K562 (cell line): ENCODE data around the gene DNAJB6. TPM values are rescaled to one million over a fixed set of nuclear protein-coding genes. Genes with fewer than 3 reads are reported as not detected.

Experiments
- CBX8 ChIP-seq: fragments of 200-600 bp; sonication (generic); IDR thresholded peaks from 2 replicates; pipeline ENCODE4 v1.6.1; 2012; ENCODE audit warnings: borderline replicate concordance, mixed run types, low read depth, mild to moderate bottlenecking, moderate library complexity, mixed read lengths, low read length, control low read depth, inconsistent platforms; ENCODE audit not compliant: poor library complexity, severe bottlenecking; ENCODE audit errors: extremely low read depth
- ESRRA ChIP-seq: fragments of 450-650 bp; IDR thresholded peaks from 2 replicates; pipeline ENCODE4 v1.6.1; 2014; ENCODE audit warnings: low read depth, mild to moderate bottlenecking, moderate library complexity, borderline replicate concordance
- HNRNPH1 ChIP-seq: fragments of 200-400 bp; formaldehyde crosslinking; optimal IDR thresholded peaks from 2 replicates; pipeline ENCODE3; 2017; ENCODE audit warnings: low read depth, mild to moderate bottlenecking, low read length, moderate library complexity
- KLF6 ChIP-seq: fragments of 250-450 bp; sonication (Bioruptor Pico); IDR thresholded peaks from 2 replicates; pipeline ENCODE4 v1.4.0; 2020; ENCODE audit warnings: mild to moderate bottlenecking, moderate library complexity, borderline replicate concordance
- MTA1 ChIP-seq: fragments of 450-650 bp; IDR thresholded peaks from 2 replicates; pipeline ENCODE4 v1.6.1; 2017; ENCODE audit warnings: borderline replicate concordance
- MXI1 ChIP-seq: IDR thresholded peaks from 2 replicates; pipeline ENCODE4 v1.6.1; 2011; ENCODE audit warnings: low read depth, mild to moderate bottlenecking, improper control_type of control experiment, low read length
- NCOR1 ChIP-seq: fragments of 450-650 bp; IDR thresholded peaks from 2 replicates; pipeline ENCODE4 v1.6.1; 2016; ENCODE audit warnings: mild to moderate bottlenecking, moderate library complexity
- RBBP5 ChIP-seq: fragments of 200-600 bp; sonication (generic); IDR thresholded peaks from 2 replicates; pipeline ENCODE4 v1.6.1; 2012; ENCODE audit warnings: borderline replicate concordance, mild to moderate bottlenecking, low read length, control low read depth, inconsistent platforms; ENCODE audit not compliant: insufficient read depth, poor library complexity, severe bottlenecking
- RBM39 ChIP-seq: fragments of 200-400 bp; formaldehyde crosslinking; optimal IDR thresholded peaks from 2 replicates; pipeline ENCODE3; 2018; ENCODE audit warnings: low read depth, low read length
- TEAD1 ChIP-seq, 2 experiments: fragments of 450-650 bp in 1 of 2; sonication (generic) in 1 of 2; formaldehyde crosslinking; IDR thresholded peaks; 2 replicates each; pipeline versions ENCODE4 v1.4.0 to v1.8.0; 2020 to 2022; ENCODE audit warnings: mild to moderate bottlenecking in 2 of 2, missing genetic modification reagents in 1 of 2
- ZC3H4 ChIP-seq: sonication (generic); formaldehyde crosslinking; IDR thresholded peaks from 2 replicates; pipeline ENCODE4 v1.9.0; 2021; ENCODE audit warnings: missing genetic modification reagents, borderline replicate concordance
- ZNF133 ChIP-seq: fragments of 250-450 bp; sonication (Bioruptor Pico); IDR thresholded peaks from 2 replicates; pipeline ENCODE4 v1.4.0; 2020; ENCODE audit warnings: mild to moderate bottlenecking
- polyA plus RNA-seq, 8 experiments: library from polyadenylated mRNA; depleted of rRNA in 4 of 8; stranded (reverse) in 5 of 8; unstranded in 3 of 8; fragments of >200 nt; fragmentation: Nextera tagmentation in 2 of 8; fragmentation: Illumina TruSeq in 1 of 8; extraction: Ambion mirVana in 2 of 8; extraction: Trizol in 1 of 8; gene quantifications; 2 replicates each; pipeline versions ENCODE4 v1.2.1 to v1.2.3, GENCODE V29; 2011 to 2014; ENCODE audit warnings: inconsistent platforms in 1 of 8, missing spikeins in 1 of 8
- total RNA-seq, 7 experiments: library from RNA; depleted of rRNA in 6 of 7; stranded (reverse); fragments of >200 nt in 6 of 7; fragmentation: Illumina TruSeq in 2 of 7; extraction: Trizol in 2 of 7; gene quantifications; 2 replicates each; pipeline versions ENCODE4 v1.2.1 to v1.2.3, GENCODE V29; 2011 to 2021; ENCODE audit warnings: low replicate concordance in 1 of 7
- TF ChIP-seq, protein P1 (sequence below), 2 experiments: fragments of 450-650 bp; conservative IDR thresholded peaks; 2 replicates each; pipeline ENCODE4 v1.6.1; 2017; ENCODE audit warnings: mild to moderate bottlenecking in 2 of 2, moderate library complexity in 2 of 2
- TF ChIP-seq, protein P2 (sequence below): fragments of 250-450 bp; sonication (Bioruptor Pico); IDR thresholded peaks from 2 replicates; pipeline ENCODE4 v1.8.0; 2022; ENCODE audit warnings: moderate library complexity, mild to moderate bottlenecking, inconsistent platforms
- TF ChIP-seq, protein P3 (sequence below), 2 experiments: IDR thresholded peaks; 2 replicates each; pipeline ENCODE4 v1.6.1; 2011; ENCODE audit warnings: borderline replicate concordance in 1 of 2, control low read depth in 1 of 2, low read depth in 1 of 2, low read length in 1 of 2, mild to moderate bottlenecking in 1 of 2, mixed read lengths in 1 of 2, moderate library complexity in 1 of 2; ENCODE audit not compliant: insufficient read depth in 1 of 2, insufficient read length in 1 of 2, poor library complexity in 1 of 2, severe bottlenecking in 1 of 2; ENCODE audit errors: extremely low read depth in 1 of 2

The DNAJB6 gene
- total and polyA plus RNA-seq, 9 of the 15 experiments (the other 6 are each of a cell fraction or from before 2014, with no cell fraction given): 84.5 to 158 (median 135) TPM

DNA sequence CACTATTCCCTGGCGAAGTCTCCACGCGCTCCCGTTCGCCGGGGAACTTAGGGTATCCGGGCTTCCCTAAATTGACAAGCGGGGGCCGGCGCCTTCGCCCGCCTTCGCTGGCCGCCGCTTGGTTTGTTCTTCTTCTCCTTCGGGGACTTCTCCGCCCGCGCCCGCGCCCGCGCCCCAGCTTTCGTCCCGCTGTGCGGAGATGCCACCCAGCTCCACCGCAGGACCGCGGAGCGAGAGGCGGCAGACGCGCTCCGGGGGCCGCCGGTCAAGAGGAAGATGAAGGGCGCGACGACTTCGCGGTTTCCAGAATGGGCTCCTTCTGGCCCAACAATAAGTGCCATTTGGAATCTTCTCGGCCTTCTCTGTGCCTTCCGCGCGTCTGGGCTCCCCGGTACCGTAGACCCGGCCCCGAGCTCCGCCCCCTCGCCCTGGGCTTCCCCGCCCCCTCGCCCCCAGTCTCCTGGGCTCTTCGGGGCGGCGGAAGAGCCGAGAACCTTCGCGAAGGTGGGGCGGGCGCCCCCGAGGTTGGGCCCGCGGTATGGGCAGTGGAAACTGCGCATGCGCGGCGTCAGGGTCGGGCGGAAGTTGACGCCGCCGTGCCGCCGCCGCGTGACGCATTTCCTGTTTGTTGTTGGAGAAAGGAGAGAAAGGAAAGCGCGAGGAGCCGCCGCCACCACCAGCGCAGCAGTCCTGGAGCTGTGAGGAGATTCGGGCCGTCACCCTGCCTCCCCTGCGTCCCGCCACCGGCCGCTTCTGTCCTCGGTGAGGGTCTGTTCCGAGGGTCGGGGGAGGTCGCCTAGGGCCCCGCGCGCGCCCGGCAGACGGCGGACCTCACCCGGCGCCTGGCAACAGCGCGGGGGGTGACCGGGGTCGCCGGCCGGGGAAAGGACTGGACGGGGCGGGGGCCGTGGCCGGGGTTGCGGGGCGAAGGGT lies at the start of gene DNAJB6 (continued):
- TF ChIP-seq, protein P1, sequence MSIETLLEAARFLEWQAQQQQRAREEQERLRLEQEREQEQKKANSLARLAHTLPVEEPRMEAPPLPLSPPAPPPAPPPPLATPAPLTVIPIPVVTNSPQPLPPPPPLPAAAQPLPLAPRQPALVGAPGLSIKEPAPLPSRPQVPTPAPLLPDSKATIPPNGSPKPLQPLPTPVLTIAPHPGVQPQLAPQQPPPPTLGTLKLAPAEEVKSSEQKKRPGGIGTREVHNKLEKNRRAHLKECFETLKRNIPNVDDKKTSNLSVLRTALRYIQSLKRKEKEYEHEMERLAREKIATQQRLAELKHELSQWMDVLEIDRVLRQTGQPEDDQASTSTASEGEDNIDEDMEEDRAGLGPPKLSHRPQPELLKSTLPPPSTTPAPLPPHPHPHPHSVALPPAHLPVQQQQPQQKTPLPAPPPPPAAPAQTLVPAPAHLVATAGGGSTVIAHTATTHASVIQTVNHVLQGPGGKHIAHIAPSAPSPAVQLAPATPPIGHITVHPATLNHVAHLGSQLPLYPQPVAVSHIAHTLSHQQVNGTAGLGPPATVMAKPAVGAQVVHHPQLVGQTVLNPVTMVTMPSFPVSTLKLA (conservative IDR thresholded peaks at IDR 0.05): peak; percentile 74 to 89
- TF ChIP-seq, protein P2, sequence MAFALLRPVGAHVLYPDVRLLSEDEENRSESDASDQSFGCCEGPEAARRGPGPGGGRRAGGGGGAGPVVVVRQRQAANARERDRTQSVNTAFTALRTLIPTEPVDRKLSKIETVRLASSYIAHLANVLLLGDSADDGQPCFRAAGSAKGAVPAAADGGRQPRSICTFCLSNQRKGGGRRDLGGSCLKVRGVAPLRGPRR (CRISPR knock-in tag): peak; percentile 62; the same call in 1 of the 2 replicates
- no peak for TF ChIP-seq NCOR1
- TF ChIP-seq ZNF133 (CRISPR knock-in tag): no peak
- peak; percentile 78 for TF ChIP-seq MTA1
- peak; percentile 27 for TF ChIP-seq ESRRA
- TF ChIP-seq MXI1: no peak
- TF ChIP-seq CBX8: no peak
- no peak for TF ChIP-seq RBM39
- TF ChIP-seq, protein P3, sequence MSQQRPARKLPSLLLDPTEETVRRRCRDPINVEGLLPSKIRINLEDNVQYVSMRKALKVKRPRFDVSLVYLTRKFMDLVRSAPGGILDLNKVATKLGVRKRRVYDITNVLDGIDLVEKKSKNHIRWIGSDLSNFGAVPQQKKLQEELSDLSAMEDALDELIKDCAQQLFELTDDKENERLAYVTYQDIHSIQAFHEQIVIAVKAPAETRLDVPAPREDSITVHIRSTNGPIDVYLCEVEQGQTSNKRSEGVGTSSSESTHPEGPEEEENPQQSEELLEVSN (IDR thresholded peaks at IDR 0.05; ENCODE audit: borderline replicate concordance in 1 of 2, extremely low read depth in 1 of 2, insufficient read depth in 1 of 2, insufficient read length in 1 of 2, low read depth in 1 of 2, low read length in 1 of 2, poor library complexity in 1 of 2, severe bottlenecking in 1 of 2): peak in 1 of 2 experiments; percentile 38
- no peak for TF ChIP-seq HNRNPH1
- TF ChIP-seq RBBP5: peak; percentile 81
- 0 out of 2 replicates have a peak, but pooled peaks have one; percentile 1 for TF ChIP-seq KLF6
- peak in 1 of 2 experiments; percentile 73; a peak in 2 of 4 replicates for TF ChIP-seq TEAD1 (CRISPR knock-in tag; IDR thresholded peaks at IDR 0.05)
- TF ChIP-seq ZC3H4 (CRISPR knock-in tag): no peak
